Astrocyte of the hippocampus (primary cell): ENCODE results near the gene KRAS.
A peak's percentile ranks its signal among the peaks of the same experiment; 100 is the strongest.

ENCODE experiments used
- DNase-seq: peaks from one replicate; pipeline ENCODE4 v3.0.0; 2011; ENCODE audit warnings: low read depth, low spot score

Gene KRAS

GRCh38 chr12:25250744-25251730 is at the start of gene KRAS:
KRAS (minus strand) TSS chr12:25250929.
- DNase-seq = peak; percentile 99

- DNase-seq = no peak
Observed at GRCh38 chr12:25296381-25296780, 45.7 kb upstream of the KRAS start.

- DNase-seq = no peak
Observed at GRCh38 chr12:25295361-25295760, 44.6 kb upstream of the KRAS start.

GRCh38 chr12:25293653-25294052 is 42.9 kb upstream of the KRAS start:
- no peak for DNase-seq

GRCh38 chr12:25292810-25293221 is 42.1 kb upstream of the KRAS start:
- DNase-seq = peak; percentile 18

GRCh38 chr12:25287610-25288009 is 36.9 kb upstream of the KRAS start:
- no peak for DNase-seq

- no peak for DNase-seq
Observed at GRCh38 chr12:25286837-25287236, 36.1 kb upstream of the KRAS start.

- DNase-seq = no peak
Observed at GRCh38 chr12:25284024-25284423, 33.3 kb upstream of the KRAS start.

GRCh38 chr12:25283006-25283405 is 32.3 kb upstream of the KRAS start:
- DNase-seq = no peak

GRCh38 chr12:25280082-25280481 is 29.4 kb upstream of the KRAS start:
- no peak for DNase-seq

GRCh38 chr12:25278269-25278668 is 27.5 kb upstream of the KRAS start:
- no peak for DNase-seq

- peak; percentile 92 for DNase-seq
Observed at GRCh38 chr12:25276199-25276937, 25.6 kb upstream of the KRAS start.

- no peak for DNase-seq
Observed at GRCh38 chr12:25271486-25272098, 20.9 kb upstream of the KRAS start.

GRCh38 chr12:25269701-25270100 is 19.0 kb upstream of the KRAS start:
- DNase-seq = no peak

- DNase-seq = no peak
Observed at GRCh38 chr12:25266497-25266896, 15.8 kb upstream of the KRAS start.

GRCh38 chr12:25264862-25265261 is 14.1 kb upstream of the KRAS start:
- no peak for DNase-seq

GRCh38 chr12:25264114-25264513 is 13.4 kb upstream of the KRAS start:
- no peak for DNase-seq

GRCh38 chr12:25263594-25263993 is 12.9 kb upstream of the KRAS start:
- no peak for DNase-seq

- DNase-seq = no peak
Observed at GRCh38 chr12:25262389-25263074, 11.8 kb upstream of the KRAS start.

- no peak for DNase-seq
Observed at GRCh38 chr12:25257590-25258324, 7.0 kb upstream of the KRAS start.

GRCh38 chr12:25256826-25257225 is 6.1 kb upstream of the KRAS start:
- DNase-seq = no peak
